ENCODE data around the gene TMC3. TPM values are rescaled to one million over a fixed set of nuclear protein-coding genes. Genes with fewer than 3 reads are reported as not detected.

TMC3 gene
- total and polyA plus RNA-seq, 5 donors = 0.02 to 0.14 TPM; not detected in 3

GRCh38 chr15:81323559-81323943 lies 50.5 kb downstream of the TMC3 start:
- intact Hi-C loops (cut with DNase I) = no loop called here
- H3K27me3 ChIP-seq (ENCODE audit: control insufficient read depth, insufficient read depth) = no peaks in the 10 kb centered on the region
- H3K4me1 ChIP-seq (ENCODE audit: control insufficient read depth, insufficient read depth, low read length) = peaks cover 2% of the 10 kb centered on the region
- DNase-seq = no peak
- ATAC-seq = no peak
- H3K27ac ChIP-seq (ENCODE audit: low read length) = peak overlapping the region; percentile 10
- H3K4me3 ChIP-seq (ENCODE audit: low read length) = peak overlapping the region; percentile 78
- whole genome bisulfite sequencing = 11% methylated on average over 4 of the region's 4 CpGs
- no peaks in the 10 kb centered on the region for H3K9me3 ChIP-seq (ENCODE audit: control insufficient read depth, low read length)

GRCh38 chr15:81322676-81323253 lies 51.2 kb downstream of the TMC3 start:
- Histone ChIP-seq H3K9me3 (ENCODE audit: control insufficient read depth, low read length) (no peaks in the 10 kb centered on the region), H3K4me3 (ENCODE audit: low read length) (peak overlapping the region; percentile 4), H3K27me3 (ENCODE audit: control insufficient read depth, insufficient read depth) (no peaks in the 10 kb centered on the region), H3K27ac (ENCODE audit: low read length) (no peak overlapping the region), H3K4me1 (ENCODE audit: control insufficient read depth, insufficient read depth, low read length) (peaks cover 2% of the 10 kb centered on the region)
- intact Hi-C loops (cut with DNase I) = no loop called here
- ATAC-seq = no peak
- 61% methylated on average over 6 of the region's 6 CpGs for WGBS
- DNase-seq = no peak

GRCh38 chr15:81321667-81322066 lies 52.3 kb downstream of the TMC3 start:
- intact Hi-C loops (cut with DNase I) = no loop called here
- Histone ChIP-seq H3K4me3 (ENCODE audit: low read length) (no peak overlapping the region), H3K4me1 (ENCODE audit: control insufficient read depth, insufficient read depth, low read length) (peaks cover 2% of the 10 kb centered on the region), H3K27me3 (ENCODE audit: control insufficient read depth, insufficient read depth) (no peaks in the 10 kb centered on the region), H3K27ac (ENCODE audit: low read length) (no peak overlapping the region), H3K9me3 (ENCODE audit: control insufficient read depth, low read length) (no peaks in the 10 kb centered on the region)
- DNase-seq = no peak
- no peak for ATAC-seq
- 90% methylated on average over 1 of the region's 1 CpG for WGBS

- Histone ChIP-seq H3K27ac (ENCODE audit: low read length) (no peak overlapping the region), H3K27me3 (ENCODE audit: control insufficient read depth, insufficient read depth) (no peaks in the 10 kb centered on the region), H3K4me3 (ENCODE audit: low read length) (no peak overlapping the region), H3K4me1 (ENCODE audit: control insufficient read depth, insufficient read depth, low read length) (peaks cover 8% of the 10 kb centered on the region), H3K9me3 (ENCODE audit: control insufficient read depth, low read length) (no peaks in the 10 kb centered on the region)
- ATAC-seq (no peak), DNase-seq (no peak)
- intact Hi-C loops (cut with DNase I) = no loop called here
- 96% methylated on average over 6 of the region's 6 CpGs for WGBS
These were observed 56.4 kb downstream of the TMC3 start for GRCh38 chr15:81317642-81318017.

- H3K4me3 ChIP-seq (ENCODE audit: low read length) = no peak overlapping the region
- ATAC-seq (no peak), DNase-seq (no peak)
- no peaks in the 10 kb centered on the region for H3K9me3 ChIP-seq (ENCODE audit: control insufficient read depth, low read length)
- H3K27ac ChIP-seq (ENCODE audit: low read length) = no peak overlapping the region
- WGBS = 84% methylated on average over 3 of the region's 3 CpGs
- H3K4me1 ChIP-seq (ENCODE audit: control insufficient read depth, insufficient read depth, low read length) = peaks cover 7% of the 10 kb centered on the region
- intact Hi-C loops (cut with DNase I) = no loop called here
- H3K27me3 ChIP-seq (ENCODE audit: control insufficient read depth, insufficient read depth) = no peaks in the 10 kb centered on the region
These were observed 57.7 kb downstream of the TMC3 start for GRCh38 chr15:81316267-81316666.

- H3K4me1 ChIP-seq (ENCODE audit: control insufficient read depth, insufficient read depth, low read length) = peaks cover 8% of the 10 kb centered on the region
- H3K4me3 ChIP-seq (ENCODE audit: low read length) = no peak overlapping the region
- no peak for ATAC-seq
- H3K9me3 ChIP-seq (ENCODE audit: control insufficient read depth, low read length) = no peaks in the 10 kb centered on the region
- H3K27ac ChIP-seq (ENCODE audit: low read length) = no peak overlapping the region
- 90% methylated on average over 14 of the region's 14 CpGs for WGBS
- intact Hi-C loops (cut with DNase I) = no loop called here
- H3K27me3 ChIP-seq (ENCODE audit: control insufficient read depth, insufficient read depth) = no peaks in the 10 kb centered on the region
- DNase-seq = no peak
These were observed 58.4 kb downstream of the TMC3 start for GRCh38 chr15:81315452-81316175.

- 92% methylated on average over 5 of the region's 5 CpGs for WGBS
- no peak for DNase-seq
- no peak overlapping the region for H3K27ac ChIP-seq (ENCODE audit: low read length)
- H3K4me3 ChIP-seq (ENCODE audit: low read length) = no peak overlapping the region
- no peak for ATAC-seq
- H3K9me3 ChIP-seq (ENCODE audit: control insufficient read depth, low read length) = no peaks in the 10 kb centered on the region
- H3K27me3 ChIP-seq (ENCODE audit: control insufficient read depth, insufficient read depth) = no peaks in the 10 kb centered on the region
- intact Hi-C loops (cut with DNase I) = no loop called here
- peaks cover 8% of the 10 kb centered on the region for H3K4me1 ChIP-seq (ENCODE audit: control insufficient read depth, insufficient read depth, low read length)
These were observed 59.6 kb downstream of the TMC3 start for GRCh38 chr15:81314378-81314777.

GRCh38 chr15:81313686-81314085 lies 60.3 kb downstream of the TMC3 start:
- Histone ChIP-seq H3K4me1 (ENCODE audit: control insufficient read depth, insufficient read depth, low read length) (peaks cover 8% of the 10 kb centered on the region), H3K27me3 (ENCODE audit: control insufficient read depth, insufficient read depth) (no peaks in the 10 kb centered on the region), H3K4me3 (ENCODE audit: low read length) (no peak overlapping the region), H3K27ac (ENCODE audit: low read length) (no peak overlapping the region), H3K9me3 (ENCODE audit: control insufficient read depth, low read length) (no peaks in the 10 kb centered on the region)
- ATAC-seq (no peak), DNase-seq (no peak)
- WGBS = 76% methylated on average over 5 of the region's 5 CpGs
- intact Hi-C loops (cut with DNase I) = no loop called here

GRCh38 chr15:81312790-81313543 lies 61.0 kb downstream of the TMC3 start:
- ATAC-seq = peak; percentile 79 to 88
- 67% methylated on average over 22 of the region's 22 CpGs for WGBS
- DNase-seq = peak; percentile 83 to 89 (median 85)
- H3K27ac ChIP-seq (ENCODE audit: low read length) = peak overlapping the region; percentile 25
- H3K4me3 ChIP-seq (ENCODE audit: low read length) = no peak overlapping the region
- intact Hi-C loops (cut with DNase I) = no loop called here
- no peaks in the 10 kb centered on the region for H3K9me3 ChIP-seq (ENCODE audit: control insufficient read depth, low read length)
- H3K27me3 ChIP-seq (ENCODE audit: control insufficient read depth, insufficient read depth) = no peaks in the 10 kb centered on the region
- H3K4me1 ChIP-seq (ENCODE audit: control insufficient read depth, insufficient read depth, low read length) = peaks cover 8% of the 10 kb centered on the region

GRCh38 chr15:81311752-81312464 lies 62.1 kb downstream of the TMC3 start:
- DNase-seq = no peak
- intact Hi-C loops (cut with DNase I) = no loop called here
- Histone ChIP-seq H3K27me3 (ENCODE audit: control insufficient read depth, insufficient read depth) (no peaks in the 10 kb centered on the region), H3K9me3 (ENCODE audit: control insufficient read depth, low read length) (no peaks in the 10 kb centered on the region), H3K27ac (ENCODE audit: low read length) (peak overlapping the region; percentile 62), H3K4me3 (ENCODE audit: low read length) (no peak overlapping the region), H3K4me1 (ENCODE audit: control insufficient read depth, insufficient read depth, low read length) (peaks cover 8% of the 10 kb centered on the region)
- peak; percentile 17 to 40 for ATAC-seq
- WGBS = 78% methylated on average over 10 of the region's 10 CpGs

GRCh38 chr15:81310480-81310879 lies 63.5 kb downstream of the TMC3 start:
- Histone ChIP-seq H3K27ac (ENCODE audit: low read length) (no peak overlapping the region), H3K9me3 (ENCODE audit: control insufficient read depth, low read length) (no peaks in the 10 kb centered on the region), H3K4me3 (ENCODE audit: low read length) (no peak overlapping the region), H3K27me3 (ENCODE audit: control insufficient read depth, insufficient read depth) (no peaks in the 10 kb centered on the region), H3K4me1 (ENCODE audit: control insufficient read depth, insufficient read depth, low read length) (peaks cover 8% of the 10 kb centered on the region)
- 95% methylated on average over 5 of the region's 5 CpGs for WGBS
- ATAC-seq (no peak), DNase-seq (no peak)
- intact Hi-C loops (cut with DNase I) = no loop called here

Data from right cardiac atrium (tissue), 5 donors.